HepG2 (cell line): Measurements from ENCODE around the gene EBP. TPM values are rescaled to one million over a fixed set of nuclear protein-coding genes. Genes with fewer than 3 reads are reported as not detected.

Source experiments
- ATF3 ChIP-seq: sonication (generic); formaldehyde crosslinking; IDR thresholded peaks from 2 replicates; pipeline ENCODE4 v1.4.0; 2020; ENCODE audit warnings: missing genetic modification reagents
- CEBPB ChIP-seq: IDR thresholded peaks from 2 replicates; pipeline ENCODE4 v1.6.1; 2011; ENCODE audit warnings: low read depth, low read length, improper control_type of control experiment, borderline replicate concordance
- CREB3 ChIP-seq: sonication (generic); formaldehyde crosslinking; IDR thresholded peaks from 2 replicates; pipeline ENCODE4 v1.5.0; 2020; ENCODE audit warnings: missing genetic modification reagents
- CREM ChIP-seq, 2 experiments: sonication (generic) in 1 of 2; formaldehyde crosslinking in 1 of 2; IDR thresholded peaks; 2 replicates each; pipeline versions ENCODE4 v1.4.0 to v1.6.1; 2016 to 2020; ENCODE audit warnings: antibody characterized with exemption in 1 of 2, mild to moderate bottlenecking in 1 of 2, missing genetic modification reagents in 1 of 2
- FOSL1 ChIP-seq: sonication (generic); formaldehyde crosslinking; IDR thresholded peaks from 2 replicates; pipeline ENCODE4 v1.9.0; 2021; ENCODE audit warnings: missing genetic modification reagents, borderline replicate concordance
- FOSL2 ChIP-seq: sonication (generic); formaldehyde crosslinking; IDR thresholded peaks from 2 replicates; pipeline ENCODE4 v1.4.0; 2020; ENCODE audit warnings: missing genetic modification reagents
- HDAC2 ChIP-seq: sonication (generic); formaldehyde crosslinking; IDR thresholded peaks from 2 replicates; pipeline ENCODE4 v1.4.0; 2020; ENCODE audit warnings: missing genetic modification reagents
- KAT8 ChIP-seq: IDR thresholded peaks from 2 replicates; pipeline ENCODE4 v1.6.1; 2016; ENCODE audit warnings: missing genetic modification reagents, missing compliant biosample characterization
- KLF13 ChIP-seq: sonication (generic); formaldehyde crosslinking; IDR thresholded peaks from 2 replicates; pipeline ENCODE4 v1.4.0; 2020; ENCODE audit warnings: mild to moderate bottlenecking, missing genetic modification reagents
- KMT2B ChIP-seq: IDR thresholded peaks from 2 replicates; pipeline ENCODE4 v1.6.1; 2016; ENCODE audit warnings: missing genetic modification reagents, missing compliant biosample characterization
- LCORL ChIP-seq, 2 experiments: fragments of 450-650 bp in 1 of 2; sonication (generic) in 1 of 2; formaldehyde crosslinking in 1 of 2; IDR thresholded peaks; 2 replicates each; pipeline versions ENCODE4 v1.5.0 to v1.6.1; 2017 to 2020; ENCODE audit warnings: antibody characterized with exemption in 1 of 2, missing genetic modification reagents in 1 of 2
- MAFG ChIP-seq: sonication (generic); formaldehyde crosslinking; IDR thresholded peaks from 2 replicates; pipeline ENCODE4 v1.5.1; 2020; ENCODE audit warnings: mild to moderate bottlenecking, missing genetic modification reagents
- MED1 ChIP-seq: sonication (generic); formaldehyde crosslinking; IDR thresholded peaks from 2 replicates; pipeline ENCODE4 v1.4.0; 2020; ENCODE audit warnings: missing genetic modification reagents
- NONO ChIP-seq, 2 experiments: fragments of 450-650 bp in 1 of 2; sonication (generic) in 1 of 2; formaldehyde crosslinking in 1 of 2; IDR thresholded peaks in 1 of 2; conservative IDR thresholded peaks in 1 of 2; 2 replicates each; pipeline versions ENCODE4 v1.6.1 to v1.8.0; 2017 to 2022; ENCODE audit warnings: mild to moderate bottlenecking in 1 of 2, missing genetic modification reagents in 1 of 2, moderate library complexity in 1 of 2
- POGZ ChIP-seq: sonication (generic); formaldehyde crosslinking; IDR thresholded peaks from 2 replicates; pipeline ENCODE4 v1.4.0; 2020; ENCODE audit warnings: mild to moderate bottlenecking, missing genetic modification reagents
- POLR2A ChIP-seq, 2 experiments: IDR thresholded peaks; 2 replicates each; pipeline ENCODE4 v1.6.1; 2011; ENCODE audit warnings: low read depth in 2 of 2, low read length in 2 of 2, mild to moderate bottlenecking in 1 of 2, moderate library complexity in 1 of 2; ENCODE audit not compliant: insufficient read depth in 1 of 2
- SNAPC2 ChIP-seq: sonication (generic); formaldehyde crosslinking; IDR thresholded peaks from 2 replicates; pipeline ENCODE4 v1.8.1; 2022; ENCODE audit warnings: mild to moderate bottlenecking, missing genetic modification reagents
- TEAD2 ChIP-seq: sonication (generic); formaldehyde crosslinking; IDR thresholded peaks from 2 replicates; pipeline ENCODE4 v1.9.0; 2021; ENCODE audit warnings: missing genetic modification reagents
- YEATS4 ChIP-seq: sonication (generic); formaldehyde crosslinking; IDR thresholded peaks from 2 replicates; pipeline ENCODE4 v1.4.0; 2020; ENCODE audit warnings: missing genetic modification reagents, borderline replicate concordance
- ZBTB38 ChIP-seq: sonication (generic); formaldehyde crosslinking; IDR thresholded peaks from 2 replicates; pipeline ENCODE4 v1.5.1; 2020; ENCODE audit warnings: mild to moderate bottlenecking, missing genetic modification reagents
- ZNF232 ChIP-seq: sonication (generic); formaldehyde crosslinking; IDR thresholded peaks from 2 replicates; pipeline ENCODE4 v1.4.0; 2020; ENCODE audit warnings: missing genetic modification reagents, borderline replicate concordance
- ZNF260 ChIP-seq: sonication (generic); formaldehyde crosslinking; IDR thresholded peaks from 2 replicates; pipeline ENCODE4 v1.4.0; 2020; ENCODE audit warnings: missing genetic modification reagents, low read depth, mild to moderate bottlenecking, borderline replicate concordance
- ZNF331 ChIP-seq: sonication (generic); formaldehyde crosslinking; IDR thresholded peaks from 2 replicates; pipeline ENCODE4 v1.4.0; 2020; ENCODE audit warnings: missing genetic modification reagents
- ZNF530 ChIP-seq: sonication (generic); formaldehyde crosslinking; IDR thresholded peaks from 2 replicates; pipeline ENCODE4 v1.5.0; 2020; ENCODE audit warnings: low read depth, mild to moderate bottlenecking, missing genetic modification reagents
- ZNF704 ChIP-seq: sonication (generic); formaldehyde crosslinking; IDR thresholded peaks from 2 replicates; pipeline ENCODE4 v1.8.1; 2023; ENCODE audit warnings: mild to moderate bottlenecking, inconsistent platforms, moderate library complexity, missing genetic modification reagents, borderline replicate concordance
- ZNF83 ChIP-seq: sonication (generic); formaldehyde crosslinking; IDR thresholded peaks from 2 replicates; pipeline ENCODE4 v1.4.0; 2020; ENCODE audit warnings: missing genetic modification reagents, mild to moderate bottlenecking, borderline replicate concordance
- ZNF883 ChIP-seq: sonication (generic); formaldehyde crosslinking; IDR thresholded peaks from 2 replicates; pipeline ENCODE4 v1.5.1; 2020; ENCODE audit warnings: mild to moderate bottlenecking, missing genetic modification reagents; ENCODE audit errors: not compliant biosample characterization
- ZUFSP ChIP-seq: sonication (generic); formaldehyde crosslinking; IDR thresholded peaks from 2 replicates; pipeline ENCODE4 v1.9.0; 2021; ENCODE audit warnings: missing genetic modification reagents, mild to moderate bottlenecking, borderline replicate concordance
- polyA plus RNA-seq, 8 experiments: library from polyadenylated mRNA; depleted of rRNA in 3 of 8; stranded (reverse) in 7 of 8; unstranded in 1 of 8; fragments of >200 nt; fragmentation: Illumina TruSeq in 4 of 8; extraction: Trizol in 4 of 8; gene quantifications; 2 replicates each; pipeline versions ENCODE4 v1.2.1 to v1.2.3, GENCODE V29; 2011 to 2016; ENCODE audit warnings: low read depth in 4 of 8, missing spikeins in 1 of 8, mixed read lengths in 1 of 8; ENCODE audit not compliant: insufficient read depth in 1 of 8
- total RNA-seq, 5 experiments: library from RNA; depleted of rRNA; stranded (reverse); fragments of >200 nt; fragmentation: Illumina TruSeq; extraction: Trizol; gene quantifications; 2 replicates each; pipeline ENCODE4 v1.2.3, GENCODE V29; 2016; ENCODE audit warnings: low read depth in 1 of 5

EBP gene
- total and polyA plus RNA-seq, 2 of the 13 experiments (the other 11 are each of a cell fraction or from before 2014, with no cell fraction given): 106 to 260 TPM

GRCh38 chrX:48505481-48505880 lies 16.1 kb upstream of the EBP start (continued):
- TF ChIP-seq MAFG (CRISPR knock-in tag) (no peak), CREM (IDR thresholded peaks at IDR 0.05) (peak; percentile 37; the same call in 1 of the 2 replicates), CREM (CRISPR knock-in tag; IDR thresholded peaks at IDR 0.05) (no peak), HDAC2 (CRISPR knock-in tag) (peak; percentile 44; the same call in 1 of the 2 replicates), KMT2B (CRISPR knock-in tag) (no peak), KAT8 (CRISPR knock-in tag) (peak; percentile 47; the same call in 1 of the 2 replicates), ZNF260 (CRISPR knock-in tag) (no peak), POGZ (no peak; the same call in 1 of the 2 replicates), CEBPB (peak; percentile 83), ZNF83 (CRISPR knock-in tag) (no peak), ZNF883 (no peak), POLR2A (IDR thresholded peaks at IDR 0.05; ENCODE audit: insufficient read depth in 1 of 2, low read depth in 2 of 2, low read length in 2 of 2) (no peak), FOSL2 (CRISPR knock-in tag) (peak; percentile 95), NONO (IDR thresholded peaks at IDR 0.05) (no peak), NONO (CRISPR knock-in tag; conservative IDR thresholded peaks at IDR 0.05) (no peak), MED1 (CRISPR knock-in tag) (0 out of 2 replicates have a peak, but pooled peaks have one; percentile 30), LCORL (IDR thresholded peaks at IDR 0.05) (no peak), LCORL (CRISPR knock-in tag; IDR thresholded peaks at IDR 0.05) (peak; percentile 63; the same call in 1 of the 2 replicates), ZNF530 (CRISPR knock-in tag) (no peak), FOSL1 (CRISPR knock-in tag) (peak; percentile 61; the same call in 1 of the 2 replicates), KLF13 (CRISPR knock-in tag) (no peak), ZNF232 (CRISPR knock-in tag) (no peak), ZUFSP (no peak), CREB3 (CRISPR knock-in tag) (no peak), ZBTB38 (CRISPR knock-in tag) (no peak), ATF3 (CRISPR knock-in tag) (peak; percentile 69), ZNF331 (CRISPR knock-in tag) (0 out of 2 replicates have a peak, but pooled peaks have one; percentile 16), YEATS4 (no peak), TEAD2 (CRISPR knock-in tag) (no peak), SNAPC2 (CRISPR knock-in tag) (no peak), ZNF704 (no peak)
